Measurements from ENCODE around the gene AFF3.
"Not testable (repeated sequence)": the region's sequence is repeated elsewhere in the genome, so short reads cannot be mapped to it uniquely, and the experiment has no call there.

Gene AFF3

GRCh38 chr2:99776206-99776905 lies 366.0 kb downstream of the AFF3 start:
- no peak for DNase-seq

GRCh38 chr2:99775585-99775984 lies 366.8 kb downstream of the AFF3 start:
- DNase-seq, result no peak

- not testable (repeated sequence) for DNase-seq
Measured at GRCh38 chr2:99773642-99774041, 368.7 kb downstream of the AFF3 start.

GRCh38 chr2:99772591-99773331 lies 369.6 kb downstream of the AFF3 start:
- DNase-seq, result no peak

GRCh38 chr2:99771681-99772333 lies 370.6 kb downstream of the AFF3 start:
- DNase-seq, result no peak

GRCh38 chr2:99770876-99771275 lies 371.5 kb downstream of the AFF3 start:
- DNase-seq, result no peak

GRCh38 chr2:99765731-99766318 lies 376.6 kb downstream of the AFF3 start:
- DNase-seq, result peak in 1 of 2 experiments; percentile 8

GRCh38 chr2:99763764-99764163 lies 378.6 kb downstream of the AFF3 start:
- DNase-seq, result no peak

GRCh38 chr2:99762714-99763113 lies 379.7 kb downstream of the AFF3 start:
- no peak for DNase-seq

- no peak for DNase-seq
Measured at GRCh38 chr2:99757611-99758114, 384.7 kb downstream of the AFF3 start.

GRCh38 chr2:99756059-99756458 lies 386.3 kb downstream of the AFF3 start:
- no peak for DNase-seq

- DNase-seq, result peak; percentile 9 to 65
Measured at GRCh38 chr2:99754210-99754609, 388.2 kb downstream of the AFF3 start.

- DNase-seq, result no peak
Measured at GRCh38 chr2:99753505-99753904, 388.9 kb downstream of the AFF3 start.

GRCh38 chr2:99748344-99748743 lies 394.0 kb downstream of the AFF3 start:
- no peak for DNase-seq

- no peak for DNase-seq
Measured at GRCh38 chr2:99747842-99748241, 394.5 kb downstream of the AFF3 start.

GRCh38 chr2:99743146-99743545 lies 399.2 kb downstream of the AFF3 start:
- DNase-seq, result no peak

- DNase-seq, result no peak
Measured at GRCh38 chr2:99737537-99737936, 404.9 kb downstream of the AFF3 start.

GRCh38 chr2:99735753-99736152 lies 406.6 kb downstream of the AFF3 start:
- DNase-seq, result peak in 1 of 2 experiments; percentile 6

- not testable (repeated sequence) for DNase-seq
Measured at GRCh38 chr2:99735314-99735713, 407.1 kb downstream of the AFF3 start.

GRCh38 chr2:99734236-99734635 lies 408.2 kb downstream of the AFF3 start:
- DNase-seq, result no peak

GRCh38 chr2:99729104-99730025 lies 413.0 kb downstream of the AFF3 start:
- DNase-seq, result peak; percentile 10 to 43

GRCh38 chr2:99728166-99728565 lies 414.2 kb downstream of the AFF3 start:
- DNase-seq, result no peak
